Progenitor cell of endocrine pancreas (in vitro differentiated cells): ENCODE data around the gene GALNT9. TPM values are rescaled to one million over a fixed set of nuclear protein-coding genes. Genes with fewer than 3 reads are reported as not detected.

Experiments
- DNase-seq: peaks from one replicate; pipeline ENCODE4 v3.0.0; 2021; ENCODE audit warnings: low spot score; ENCODE audit not compliant: unreplicated experiment
- H3K27ac Mint-ChIP-seq: 2 replicates; pipeline ENCODE4 v1.8.0; 2021; ENCODE audit warnings: mild to moderate bottlenecking, moderate library complexity, mixed read lengths
- H3K27me3 Mint-ChIP-seq: 2 replicates; pipeline ENCODE4 v1.8.0; 2021; ENCODE audit warnings: mixed read lengths
- H3K36me3 Mint-ChIP-seq: 2 replicates; pipeline ENCODE4 v1.8.0; 2022; ENCODE audit warnings: mixed read lengths; ENCODE audit not compliant: insufficient read depth
- H3K4me1 Mint-ChIP-seq: 2 replicates; pipeline ENCODE4 v1.8.0; 2021; ENCODE audit warnings: low read depth, mixed read lengths
- H3K4me3 Mint-ChIP-seq: 2 replicates; pipeline ENCODE4 v1.8.0; 2021; ENCODE audit warnings: low read depth, mild to moderate bottlenecking, moderate library complexity, mixed read lengths
- H3K9me3 Mint-ChIP-seq: 2 replicates; pipeline ENCODE4 v1.8.0; 2021; ENCODE audit warnings: low read depth, mixed read lengths
- total RNA-seq: library from RNA; stranded (reverse); gene quantifications from 2 replicates; pipeline ENCODE4 v1.2.1, GENCODE V29; 2021
- TF ChIP-seq, protein P1 (sequence below): fragments of 200-600 bp; sonication (generic); IDR thresholded peaks from one replicate; pipeline ENCODE4 v1.5.0; 2021; ENCODE audit warnings: antibody characterized with exemption, mild to moderate bottlenecking; ENCODE audit not compliant: unreplicated experiment

The GALNT9 gene
- total RNA-seq, 1 donor from 2014 or later, result 0.36 TPM

DNA sequence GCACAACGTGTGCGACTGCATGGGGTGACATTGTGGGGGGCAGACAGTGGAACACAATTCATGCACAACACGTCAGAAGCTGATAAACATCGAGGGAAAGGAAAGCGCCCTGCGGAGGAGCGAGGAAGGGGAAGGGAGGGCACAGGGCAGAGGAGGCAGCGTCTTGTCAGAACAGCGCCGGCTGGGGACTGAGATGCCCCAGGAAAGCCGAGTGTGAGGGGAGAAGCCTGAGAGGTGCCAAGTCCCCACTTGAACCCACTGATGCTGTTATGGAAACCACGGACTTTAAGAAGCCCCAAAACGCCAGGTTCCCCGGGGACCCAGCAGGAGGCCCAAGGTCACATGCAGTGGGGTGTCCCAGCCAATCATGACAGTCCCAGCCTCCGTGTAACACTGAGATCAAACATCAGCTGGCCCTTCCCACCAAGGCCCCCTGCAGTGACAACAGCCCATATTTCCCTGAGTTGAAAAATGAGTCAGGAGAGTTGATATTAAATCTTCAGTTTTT lies 70.0 kb downstream of the GALNT9 start:
- Mint-ChIP-seq H3K27me3 (peaks cover 57% of the 10 kb centered on the region), H3K4me3 (no peak overlapping the region), H3K9me3 (no peaks in the 10 kb centered on the region)

DNA sequence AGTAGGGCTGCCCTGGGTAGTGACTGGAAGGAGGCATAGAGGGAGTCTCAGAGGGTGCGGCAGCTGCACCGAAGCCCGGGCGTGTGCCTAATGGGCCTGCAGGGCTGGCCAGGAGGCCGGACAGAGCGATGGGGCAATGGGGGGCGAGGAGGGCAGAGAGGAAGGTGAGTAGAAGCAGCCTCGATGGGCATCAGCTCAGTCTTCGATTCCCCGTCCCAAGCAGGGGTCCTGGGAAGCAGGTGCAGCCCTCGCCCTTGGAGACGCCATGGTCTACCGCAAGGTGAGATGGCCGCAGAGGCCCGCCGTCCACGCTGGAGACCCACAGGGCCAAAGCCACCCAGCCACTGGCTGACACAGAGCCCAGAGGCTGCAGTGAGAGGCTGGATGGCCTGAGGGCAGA lies 70.8 kb downstream of the GALNT9 start:
- no peaks in the 10 kb centered on the region for H3K4me1 Mint-ChIP-seq
- no peaks in the 10 kb centered on the region for H3K9me3 Mint-ChIP-seq
- TF ChIP-seq, protein P1, sequence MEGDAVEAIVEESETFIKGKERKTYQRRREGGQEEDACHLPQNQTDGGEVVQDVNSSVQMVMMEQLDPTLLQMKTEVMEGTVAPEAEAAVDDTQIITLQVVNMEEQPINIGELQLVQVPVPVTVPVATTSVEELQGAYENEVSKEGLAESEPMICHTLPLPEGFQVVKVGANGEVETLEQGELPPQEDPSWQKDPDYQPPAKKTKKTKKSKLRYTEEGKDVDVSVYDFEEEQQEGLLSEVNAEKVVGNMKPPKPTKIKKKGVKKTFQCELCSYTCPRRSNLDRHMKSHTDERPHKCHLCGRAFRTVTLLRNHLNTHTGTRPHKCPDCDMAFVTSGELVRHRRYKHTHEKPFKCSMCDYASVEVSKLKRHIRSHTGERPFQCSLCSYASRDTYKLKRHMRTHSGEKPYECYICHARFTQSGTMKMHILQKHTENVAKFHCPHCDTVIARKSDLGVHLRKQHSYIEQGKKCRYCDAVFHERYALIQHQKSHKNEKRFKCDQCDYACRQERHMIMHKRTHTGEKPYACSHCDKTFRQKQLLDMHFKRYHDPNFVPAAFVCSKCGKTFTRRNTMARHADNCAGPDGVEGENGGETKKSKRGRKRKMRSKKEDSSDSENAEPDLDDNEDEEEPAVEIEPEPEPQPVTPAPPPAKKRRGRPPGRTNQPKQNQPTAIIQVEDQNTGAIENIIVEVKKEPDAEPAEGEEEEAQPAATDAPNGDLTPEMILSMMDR, result no peak
- DNase-seq, result no peak
- H3K4me3 Mint-ChIP-seq, result no peak overlapping the region
- no peaks in the 10 kb centered on the region for H3K36me3 Mint-ChIP-seq
- peaks cover 62% of the 10 kb centered on the region for H3K27me3 Mint-ChIP-seq
- no peak overlapping the region for H3K27ac Mint-ChIP-seq

More for the DNA sequence above, 70.0 kb downstream of the GALNT9 start:
- H3K27ac Mint-ChIP-seq, result no peak overlapping the region
- TF ChIP-seq, protein P1, result no peak
- no peaks in the 10 kb centered on the region for H3K36me3 Mint-ChIP-seq
- DNase-seq, result no peak
- H3K4me1 Mint-ChIP-seq, result no peaks in the 10 kb centered on the region

- Mint-ChIP-seq H3K36me3 (no peaks in the 10 kb centered on the region), H3K9me3 (no peaks in the 10 kb centered on the region), H3K27ac (no peak overlapping the region), H3K4me3 (no peak overlapping the region), H3K27me3 (peaks cover 57% of the 10 kb centered on the region), H3K4me1 (no peaks in the 10 kb centered on the region)
- TF ChIP-seq, protein P1, result no peak
- DNase-seq, result no peak
Measured at GRCh38 chr12:132257955-132258490, 71.4 kb downstream of the GALNT9 start.

- Mint-ChIP-seq H3K27me3 (peaks cover 55% of the 10 kb centered on the region), H3K4me3 (no peak overlapping the region), H3K9me3 (no peaks in the 10 kb centered on the region), H3K4me1 (no peaks in the 10 kb centered on the region), H3K36me3 (no peaks in the 10 kb centered on the region), H3K27ac (no peak overlapping the region)
- TF ChIP-seq, protein P1, result no peak
- DNase-seq, result no peak
Measured at GRCh38 chr12:132257206-132257954, 72.0 kb downstream of the GALNT9 start.

GRCh38 chr12:132256646-132257045 lies 72.7 kb downstream of the GALNT9 start:
- no peaks in the 10 kb centered on the region for H3K9me3 Mint-ChIP-seq
- TF ChIP-seq, protein P1, result no peak
- DNase-seq, result no peak

More at GRCh38 chr12:132256646-132257045, 72.7 kb downstream of the GALNT9 start:
- H3K27ac Mint-ChIP-seq, result no peak overlapping the region
- no peaks in the 10 kb centered on the region for H3K36me3 Mint-ChIP-seq
- H3K4me3 Mint-ChIP-seq, result no peak overlapping the region
- no peaks in the 10 kb centered on the region for H3K4me1 Mint-ChIP-seq
- H3K27me3 Mint-ChIP-seq, result peaks cover 55% of the 10 kb centered on the region
